Esophagus muscularis mucosa (tissue), 3 donors: Measurements from ENCODE around the gene FBLN7.

Experiments used
- POLR2A ChIP-seq: fragments of 450-650 bp; IDR thresholded peaks from one replicate; pipeline ENCODE4 v1.6.1; 2017; ENCODE audit warnings: antibody characterized with exemption, moderate library complexity, mild to moderate bottlenecking, low read depth
- TF ChIP-seq, protein P1 (sequence below), 3 experiments: fragments of 200-600 bp in 2 of 3; fragments of 450-650 bp in 1 of 3; sonication (generic) in 2 of 3; IDR thresholded peaks; one replicate each; pipeline ENCODE4 v1.5.1; 2017 to 2019; ENCODE audit warnings: antibody characterized with exemption in 3 of 3, mild to moderate bottlenecking in 2 of 3, moderate library complexity in 1 of 3

DNA sequence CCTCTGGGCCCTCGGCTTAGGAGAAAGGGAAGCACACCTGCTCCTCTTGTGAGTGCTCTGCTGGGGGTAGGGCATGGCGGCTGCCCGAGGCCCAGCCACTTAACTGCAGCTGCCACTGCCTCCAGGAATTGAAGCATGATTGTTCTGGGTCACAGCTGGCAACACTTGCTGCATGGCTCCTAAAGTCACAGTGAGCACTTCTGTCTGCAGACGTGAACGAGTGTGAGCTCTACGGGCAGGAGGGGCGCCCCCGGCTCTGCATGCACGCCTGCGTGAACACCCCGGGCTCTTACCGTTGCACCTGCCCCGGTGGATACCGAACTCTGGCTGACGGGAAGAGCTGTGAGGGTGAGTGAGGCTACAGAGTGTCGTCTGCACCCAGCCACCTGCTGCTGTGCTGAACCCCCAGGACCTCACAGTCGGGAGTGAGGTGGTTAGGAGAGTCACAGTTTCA lies 44.4 kb downstream of the FBLN7 start:
- TF ChIP-seq POLR2A = no peak
- TF ChIP-seq, protein P1, sequence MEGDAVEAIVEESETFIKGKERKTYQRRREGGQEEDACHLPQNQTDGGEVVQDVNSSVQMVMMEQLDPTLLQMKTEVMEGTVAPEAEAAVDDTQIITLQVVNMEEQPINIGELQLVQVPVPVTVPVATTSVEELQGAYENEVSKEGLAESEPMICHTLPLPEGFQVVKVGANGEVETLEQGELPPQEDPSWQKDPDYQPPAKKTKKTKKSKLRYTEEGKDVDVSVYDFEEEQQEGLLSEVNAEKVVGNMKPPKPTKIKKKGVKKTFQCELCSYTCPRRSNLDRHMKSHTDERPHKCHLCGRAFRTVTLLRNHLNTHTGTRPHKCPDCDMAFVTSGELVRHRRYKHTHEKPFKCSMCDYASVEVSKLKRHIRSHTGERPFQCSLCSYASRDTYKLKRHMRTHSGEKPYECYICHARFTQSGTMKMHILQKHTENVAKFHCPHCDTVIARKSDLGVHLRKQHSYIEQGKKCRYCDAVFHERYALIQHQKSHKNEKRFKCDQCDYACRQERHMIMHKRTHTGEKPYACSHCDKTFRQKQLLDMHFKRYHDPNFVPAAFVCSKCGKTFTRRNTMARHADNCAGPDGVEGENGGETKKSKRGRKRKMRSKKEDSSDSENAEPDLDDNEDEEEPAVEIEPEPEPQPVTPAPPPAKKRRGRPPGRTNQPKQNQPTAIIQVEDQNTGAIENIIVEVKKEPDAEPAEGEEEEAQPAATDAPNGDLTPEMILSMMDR (IDR thresholded peaks at IDR 0.05) = no peak
